Activated CD8-positive, alpha-beta memory T cell treated with anti-CD3 and anti-CD28 coated beads, Interleukin-2, amount 50 U/mL, for 24 hours (primary cell): ENCODE data around the gene TSC22D2.
"Not testable (repeated sequence)": the region's sequence is repeated elsewhere in the genome, so short reads cannot be mapped to it uniquely, and the experiment has no call there.

Experiments used
- DNase-seq: peaks from one replicate; pipeline ENCODE4 v3.0.0-alpha.2; 2020; ENCODE audit errors: extremely low read depth

TSC22D2 gene

DNA sequence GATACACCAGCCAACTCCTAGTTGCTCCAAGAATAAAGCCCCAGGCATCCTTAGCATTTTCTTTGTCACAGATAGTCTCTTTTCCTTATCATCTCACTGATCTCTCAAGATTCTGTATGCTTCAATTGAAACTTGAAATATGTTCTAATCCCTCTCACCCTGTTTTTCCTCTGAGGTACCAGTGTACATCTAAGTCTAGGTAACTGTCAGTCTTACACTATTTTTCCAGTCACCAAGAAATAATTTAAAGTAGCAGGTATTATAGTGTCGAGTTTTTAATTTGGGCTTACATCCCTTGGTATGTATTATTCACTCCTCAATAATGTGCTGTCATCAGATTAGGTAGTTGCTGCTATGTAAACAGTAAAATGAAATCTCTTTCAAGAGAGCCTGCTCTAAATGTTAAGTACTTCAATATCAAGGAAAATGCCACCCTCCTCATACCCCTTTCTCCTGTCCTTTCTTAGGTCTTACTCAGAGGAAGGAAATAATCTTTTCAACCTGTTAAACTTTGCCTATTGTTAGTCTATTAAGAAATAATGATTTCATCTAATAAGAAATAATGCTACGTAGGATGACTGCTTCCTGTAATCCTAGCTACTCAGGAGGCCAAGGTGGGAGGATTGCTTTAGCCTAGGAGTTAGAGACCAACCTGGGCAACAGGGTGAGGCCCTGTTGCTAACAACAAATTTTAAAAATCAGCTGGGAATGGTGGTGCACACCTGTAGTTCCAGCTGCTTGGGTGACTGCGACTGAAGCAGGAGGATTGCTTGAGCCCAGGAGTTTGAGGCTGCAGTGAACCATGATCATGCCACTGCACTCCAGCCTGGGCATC, 39.8 kb downstream of the TSC22D2 start:
- no peak for DNase-seq

DNA sequence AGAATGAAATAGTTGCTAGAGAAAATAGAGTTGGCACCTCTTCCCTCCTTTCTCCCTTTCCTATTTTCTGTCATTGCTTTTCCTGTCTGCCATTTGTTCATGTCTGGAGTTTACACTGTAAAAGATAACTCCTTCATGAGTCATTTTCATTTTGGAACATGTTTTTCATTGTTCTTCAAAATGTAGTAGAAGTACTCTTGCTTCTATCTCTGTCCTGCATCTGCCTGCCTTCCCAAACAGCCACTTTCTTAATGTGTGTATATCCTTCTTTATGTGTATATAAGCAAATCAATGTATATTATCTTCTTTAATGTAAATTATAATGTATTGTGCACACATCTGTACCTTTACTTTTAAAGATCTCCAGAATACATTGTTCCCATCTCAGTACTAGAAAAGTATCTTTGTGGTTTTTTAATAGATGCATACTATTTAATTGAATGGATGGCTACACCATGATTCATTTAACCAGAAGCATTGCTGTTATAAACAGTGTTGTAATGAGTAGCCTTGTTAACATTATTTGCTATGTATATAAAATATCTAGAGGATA, 41.1 kb downstream of the TSC22D2 start:
- DNase-seq, result no peak

DNA sequence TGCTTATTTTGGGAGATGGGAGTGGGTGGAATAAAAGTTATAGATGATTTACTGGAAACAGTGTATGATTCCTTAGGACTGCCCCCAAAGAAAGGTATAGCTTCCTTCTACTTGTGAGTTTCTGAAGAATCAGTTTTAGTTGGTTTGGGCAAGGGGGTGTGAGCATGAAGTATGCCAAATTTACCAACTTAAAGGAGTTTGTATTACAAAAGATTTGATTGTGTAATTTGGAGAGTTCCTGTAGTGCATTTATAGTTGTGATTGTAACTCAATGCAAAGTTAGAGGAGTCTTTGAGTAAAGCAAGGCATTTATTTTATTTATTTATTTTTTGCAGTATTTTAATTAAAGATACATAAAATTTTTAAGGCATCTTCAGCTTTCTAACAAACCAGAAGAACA, 42.8 kb downstream of the TSC22D2 start:
- DNase-seq, result no peak

DNA sequence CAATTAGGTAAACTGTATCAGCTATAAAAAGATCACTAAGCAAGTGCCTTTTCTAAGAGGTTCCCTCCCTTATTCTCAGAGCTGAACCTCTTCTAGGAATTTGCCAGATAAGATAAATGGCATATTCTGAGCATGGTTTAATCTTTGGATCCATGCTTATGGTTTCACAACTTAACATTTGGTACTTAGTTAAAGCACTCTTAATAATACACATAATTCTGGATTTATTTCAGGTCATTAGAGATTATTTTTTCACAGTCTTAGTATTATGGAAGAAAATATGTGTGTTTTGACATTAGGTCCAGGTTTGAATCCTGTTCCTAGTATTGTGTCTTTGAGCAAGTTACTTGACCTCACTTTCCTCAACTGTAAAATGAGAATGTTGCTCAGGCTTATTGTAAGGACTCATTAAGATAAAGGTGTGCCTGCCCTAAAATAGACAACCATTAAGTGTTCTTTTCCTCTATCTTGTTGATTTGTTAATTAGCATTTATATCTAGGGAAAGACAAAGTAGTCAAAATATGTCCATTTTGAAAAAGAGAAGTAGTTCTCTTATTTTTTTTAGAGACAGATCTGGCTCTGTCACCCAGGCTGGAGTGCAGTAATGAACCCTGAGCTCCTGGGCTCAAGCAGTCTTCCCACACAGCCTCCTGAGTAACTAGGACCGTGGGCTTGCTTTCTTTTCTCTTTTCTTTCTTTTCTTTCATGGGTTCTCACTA, 43.4 kb downstream of the TSC22D2 start:
- DNase-seq, result no peak

GRCh38 chr3:150453353-150453752, 45.3 kb downstream of the TSC22D2 start:
- DNase-seq, result no peak

DNA sequence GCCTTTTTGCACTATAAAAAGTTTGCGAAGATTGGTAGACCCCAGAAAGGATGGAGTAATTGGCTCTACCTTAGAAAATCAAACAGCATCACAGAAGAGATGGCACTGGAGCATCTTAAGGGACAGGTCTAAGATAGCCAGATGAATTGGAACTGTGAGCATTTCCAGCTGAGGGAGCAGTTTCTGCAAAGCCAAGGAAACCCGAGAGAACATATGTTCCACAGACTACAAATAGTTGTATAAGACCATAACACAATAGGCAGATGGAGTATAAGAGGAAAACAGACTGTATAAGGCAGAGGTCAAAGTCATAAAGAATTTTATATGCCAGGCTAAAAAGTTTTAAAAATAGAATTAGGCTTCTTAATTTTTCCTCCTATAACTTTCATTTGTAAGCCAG, 46.0 kb downstream of the TSC22D2 start:
- DNase-seq, result no peak

DNA sequence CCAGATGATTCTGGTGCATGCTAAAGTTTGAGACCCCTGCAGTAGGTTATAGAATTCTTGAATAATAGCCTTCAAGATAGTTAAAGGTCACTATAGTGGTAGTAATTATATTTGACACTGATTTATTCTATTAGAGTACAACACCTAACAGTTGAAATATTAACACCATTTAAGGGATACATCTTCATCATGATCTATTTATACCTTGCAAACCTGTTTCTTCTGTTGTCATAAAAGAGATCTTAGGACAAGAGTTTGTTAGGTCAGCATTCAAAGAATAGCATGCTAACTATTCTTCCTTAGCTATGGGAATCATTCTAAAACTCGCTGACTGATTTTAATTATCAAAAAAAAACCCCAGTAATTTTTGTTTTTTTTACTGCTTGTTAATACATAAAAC, 46.5 kb downstream of the TSC22D2 start:
- no peak for DNase-seq

GRCh38 chr3:150455341-150455740, 47.2 kb downstream of the TSC22D2 start:
- DNase-seq, result no peak

DNA sequence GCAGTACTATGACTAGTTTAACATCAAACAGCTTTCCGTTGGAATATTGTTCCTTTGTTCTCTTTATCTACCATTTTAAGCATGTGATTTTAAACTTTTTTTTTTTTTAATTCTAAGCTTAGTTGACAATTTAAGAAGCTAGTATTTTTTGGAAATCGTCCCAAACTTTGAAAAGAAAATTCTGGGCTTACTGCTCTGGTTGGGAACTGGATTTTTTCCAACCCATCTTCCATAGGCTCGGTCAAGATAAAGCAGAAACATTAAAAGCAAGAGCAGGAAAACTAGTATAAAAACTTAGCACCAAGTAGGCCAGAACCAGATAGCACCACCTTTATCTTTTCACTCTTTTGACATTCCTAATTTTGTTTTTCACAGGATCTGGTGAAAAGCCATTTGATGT, 49.9 kb downstream of the TSC22D2 start:
- DNase-seq, result no peak

DNA sequence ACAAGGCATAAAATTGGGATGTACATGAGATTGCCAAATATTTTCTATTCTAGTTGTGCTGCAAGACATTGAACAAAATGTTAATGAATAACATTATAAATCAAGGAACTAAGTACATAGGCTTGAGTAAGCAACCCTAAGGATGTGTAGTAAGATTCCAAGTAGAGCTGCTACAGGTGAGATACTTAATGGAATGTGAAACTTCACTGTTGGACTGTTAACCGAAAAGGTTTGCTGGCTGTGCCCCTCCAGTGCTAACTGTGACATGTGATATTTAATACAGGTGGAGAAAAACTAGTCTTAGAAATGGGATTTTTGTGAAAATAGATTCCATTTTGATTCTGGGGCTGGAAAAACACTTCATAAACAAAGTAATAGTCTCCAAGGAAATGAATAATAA, 52.4 kb downstream of the TSC22D2 start:
- DNase-seq, result no peak

- no peak for DNase-seq
These were observed 53.3 kb downstream of the TSC22D2 start for GRCh38 chr3:150461399-150461798.

DNA sequence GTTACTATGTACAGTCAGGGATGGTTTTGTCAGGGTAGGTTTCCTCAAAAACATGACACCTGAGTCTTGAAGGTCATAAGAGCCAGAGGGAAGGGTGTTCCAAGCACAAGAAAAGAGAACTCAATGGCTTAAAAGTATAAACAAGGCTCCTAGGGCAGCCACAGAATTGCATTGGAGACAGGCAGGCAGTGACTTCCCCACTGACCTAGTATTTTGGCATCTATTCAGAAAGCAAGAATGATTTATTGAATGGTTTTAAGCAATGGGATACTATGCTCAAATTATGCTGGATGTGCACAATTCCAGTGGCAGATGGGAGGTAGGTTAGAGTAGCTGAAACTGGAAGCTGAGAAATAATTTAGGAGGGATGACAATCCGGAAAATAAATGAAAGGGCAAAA, 54.0 kb downstream of the TSC22D2 start:
- DNase-seq, result no peak

- no peak for DNase-seq
These were observed 56.6 kb downstream of the TSC22D2 start for GRCh38 chr3:150464684-150465083.

DNA sequence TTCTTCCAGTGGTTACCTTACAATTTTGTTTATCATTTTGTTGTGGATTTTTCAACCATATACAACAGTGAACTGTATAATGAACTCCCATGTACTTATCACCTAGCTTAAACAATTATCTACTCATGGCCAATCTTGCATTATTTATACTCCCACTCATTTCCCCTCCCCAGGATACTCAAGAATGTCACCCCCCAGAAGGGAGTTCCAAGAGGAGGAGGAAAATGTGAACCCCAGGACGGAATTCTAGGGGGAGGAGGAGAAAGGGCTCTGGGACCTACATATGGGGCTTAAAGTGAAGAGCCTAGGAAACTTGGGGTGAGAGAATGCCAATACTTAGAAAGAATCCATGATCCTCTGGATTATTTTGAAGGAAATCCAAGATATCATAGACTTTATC, 59.3 kb downstream of the TSC22D2 start:
- no peak for DNase-seq

GRCh38 chr3:150469031-150469930, 61.2 kb downstream of the TSC22D2 start:
- no peak for DNase-seq

GRCh38 chr3:150469931-150470740, 62.0 kb downstream of the TSC22D2 start:
- DNase-seq, result no peak

DNA sequence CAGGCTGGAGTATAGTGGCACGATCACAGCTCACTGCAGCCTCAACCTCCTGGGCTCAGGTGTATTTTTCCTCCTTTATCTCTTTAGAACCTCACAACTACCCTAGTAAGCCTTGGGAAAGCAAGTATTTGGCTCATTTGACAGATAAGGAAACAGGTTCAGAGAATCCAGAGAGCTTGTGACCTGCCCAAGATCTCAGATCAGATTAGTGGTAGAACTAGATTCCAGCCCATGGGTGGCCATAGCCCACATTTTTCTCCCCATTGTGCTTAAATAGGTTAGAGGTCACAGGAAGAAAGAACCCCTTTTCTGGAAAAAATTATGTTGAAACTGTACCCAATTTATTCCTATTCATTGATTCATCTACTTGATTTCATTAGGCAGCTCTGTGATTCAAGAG, 64.3 kb downstream of the TSC22D2 start:
- no peak for DNase-seq

DNA sequence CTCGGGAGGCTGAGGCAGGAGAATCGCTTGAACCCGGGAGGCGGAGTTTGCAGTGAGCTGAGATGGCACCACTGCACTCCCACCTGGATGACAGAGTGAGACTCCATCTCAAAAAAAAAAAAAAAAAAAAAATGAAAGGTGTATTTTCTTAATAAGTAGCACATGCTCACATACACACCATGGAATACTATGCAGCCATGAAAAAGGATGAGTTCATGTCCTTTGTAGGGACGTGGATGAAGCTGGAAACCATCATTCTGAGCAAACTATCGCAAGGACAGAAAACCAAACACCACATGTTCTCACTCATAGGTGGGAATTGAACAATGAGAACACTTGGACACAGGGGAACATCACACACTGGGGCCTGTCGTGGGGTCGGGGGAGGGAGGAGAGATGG, 65.1 kb downstream of the TSC22D2 start:
- DNase-seq, result not testable (repeated sequence)

DNA sequence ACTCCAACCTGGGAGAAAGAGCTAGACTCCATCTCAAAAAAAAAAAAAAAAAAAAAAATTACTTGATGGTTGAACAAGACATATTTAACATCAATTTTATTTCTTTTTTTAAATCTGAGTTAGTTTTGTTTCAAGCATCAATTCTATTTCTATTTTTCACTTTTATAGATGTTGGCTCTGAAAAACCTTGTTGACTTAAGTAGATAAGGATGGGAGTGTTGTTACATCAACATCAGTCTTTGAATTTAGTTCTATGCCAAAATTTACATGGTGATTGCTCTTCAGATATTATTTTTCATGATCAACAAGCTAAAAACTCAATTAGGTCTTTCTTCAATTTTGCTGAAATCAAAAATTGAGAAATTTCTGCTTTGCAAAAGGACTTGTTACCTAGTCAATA, 71.3 kb downstream of the TSC22D2 start:
- no peak for DNase-seq

- no peak for DNase-seq
These were observed 72.8 kb downstream of the TSC22D2 start for GRCh38 chr3:150480877-150481276.

DNA sequence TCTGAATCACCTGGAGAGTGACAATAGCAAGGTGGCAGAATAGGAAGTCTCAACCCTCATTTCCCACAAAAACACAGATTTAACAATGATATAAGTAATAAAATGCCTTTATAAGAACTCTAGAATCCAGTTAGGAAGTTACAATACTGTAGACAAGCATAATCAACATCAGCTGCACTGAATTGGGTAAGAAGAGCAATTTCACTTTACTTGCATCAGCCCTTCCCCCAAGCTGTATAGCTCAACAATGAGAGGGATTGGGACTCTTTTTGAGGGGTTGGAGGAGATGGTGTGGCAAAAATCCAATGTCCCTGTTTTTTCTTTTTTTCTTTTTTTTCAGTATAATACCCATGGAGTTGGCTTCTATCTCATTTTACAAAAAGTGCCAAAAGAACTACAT, 75.1 kb downstream of the TSC22D2 start:
- DNase-seq, result no peak
